Measurements from ENCODE around the gene CHD2. TPM values are rescaled to one million over a fixed set of nuclear protein-coding genes. Genes with fewer than 3 reads are reported as not detected.
A peak's percentile ranks its signal among the peaks of the same experiment; 100 is the strongest.

The CHD2 gene
- total RNA-seq, 1 donor from 2014 or later = 61.2 TPM

- H3K4me3 ChIP-seq = peak overlapping the region in 1 of 2 donors; percentile 2
- no peaks in the 10 kb centered on the region for H3K9me3 ChIP-seq
- peaks cover 17 to 30% of the 10 kb centered on the region in 2 donors for H3K36me3 ChIP-seq
- no peaks in the 10 kb centered on the region for H3K27me3 ChIP-seq
- TF ChIP-seq CTCF (IDR thresholded peaks at IDR 0.05) = no peak
- DNase-seq (ENCODE audit: low spot score in 2 of 2) = no peak
- peak overlapping the region; percentile 27 to 69 for H3K27ac ChIP-seq
- intact Hi-C loops (cut with DNase I) = loop anchor here (10.0 kb wide), 1 partner anchor 92 kb away; no protein-coding TSS in a partner anchor
- H3K4me1 ChIP-seq = peaks cover 6 to 54% of the 10 kb centered on the region in 2 donors
Observed at GRCh38 chr15:92922418-92923002, 22.4 kb downstream of the CHD2 start.

- no peak for DNase-seq (ENCODE audit: low spot score in 2 of 2)
- intact Hi-C loops (cut with DNase I) = loop anchor here (10.0 kb wide), 1 partner anchor 91 kb away; no protein-coding TSS in a partner anchor
- peaks cover 30 to 47% of the 10 kb centered on the region in 2 donors for H3K36me3 ChIP-seq
- no peaks in the 10 kb centered on the region for H3K9me3 ChIP-seq
- no peak overlapping the region for H3K4me3 ChIP-seq
- peaks cover 6 to 42% of the 10 kb centered on the region in 2 donors for H3K4me1 ChIP-seq
- no peaks in the 10 kb centered on the region for H3K27me3 ChIP-seq
- no peak for TF ChIP-seq CTCF (IDR thresholded peaks at IDR 0.05)
- peak overlapping the region; percentile 43 to 62 for H3K27ac ChIP-seq
Observed at GRCh38 chr15:92924216-92924615, 24.1 kb downstream of the CHD2 start.

DNA sequence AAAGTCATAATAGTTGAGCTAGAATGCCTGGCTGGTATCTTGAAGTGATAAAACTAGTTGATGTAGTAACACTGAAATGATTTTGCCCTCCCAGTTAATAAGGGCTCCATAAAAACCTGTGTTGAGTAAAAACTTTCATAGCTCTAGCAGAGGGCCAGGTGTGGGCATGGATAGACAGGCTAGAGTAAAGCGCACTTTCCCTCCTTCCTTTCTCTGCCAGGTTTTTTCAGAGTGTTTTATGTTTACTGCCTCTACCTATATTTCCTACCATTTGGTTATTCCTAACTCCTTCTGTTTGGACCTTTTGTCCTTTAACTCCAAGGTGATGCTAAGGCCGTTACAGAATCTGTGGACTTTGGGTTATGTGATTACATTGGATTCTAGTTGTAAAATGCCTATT, 25.3 kb downstream of the CHD2 start:
- Histone ChIP-seq H3K36me3 (peaks cover 39 to 59% of the 10 kb centered on the region in 2 donors), H3K27ac (no peak overlapping the region), H3K4me1 (peaks cover 6 to 30% of the 10 kb centered on the region in 2 donors)

GRCh38 chr15:92928225-92928750, 28.2 kb downstream of the CHD2 start:
- H3K27me3 ChIP-seq = no peaks in the 10 kb centered on the region
- H3K4me3 ChIP-seq = no peak overlapping the region
- no peak for TF ChIP-seq CTCF (IDR thresholded peaks at IDR 0.05)
- DNase-seq (ENCODE audit: low spot score in 2 of 2) = no peak
- no peak overlapping the region for H3K27ac ChIP-seq
- peaks cover 55 to 75% of the 10 kb centered on the region in 2 donors for H3K36me3 ChIP-seq
- no peaks in the 10 kb centered on the region for H3K9me3 ChIP-seq
- H3K4me1 ChIP-seq = peaks cover 0 to 6% of the 10 kb centered on the region in 2 donors
- intact Hi-C loops (cut with DNase I) = loop anchor here (10.0 kb wide), 1 partner anchor 87 kb away; no protein-coding TSS in a partner anchor

More for the DNA sequence above, 25.3 kb downstream of the CHD2 start:
- TF ChIP-seq CTCF (IDR thresholded peaks at IDR 0.05) = no peak
- Histone ChIP-seq H3K27me3 (no peaks in the 10 kb centered on the region), H3K9me3 (no peaks in the 10 kb centered on the region), H3K4me3 (no peak overlapping the region)
- intact Hi-C loops (cut with DNase I) = loop anchor here (10.0 kb wide), 1 partner anchor 89 kb away; no protein-coding TSS in a partner anchor
- DNase-seq (ENCODE audit: low spot score in 2 of 2) = no peak

- TF ChIP-seq CTCF (IDR thresholded peaks at IDR 0.05) = no peak
- intact Hi-C loops (cut with DNase I) = loop anchor here (10.0 kb wide), 1 partner anchor 86 kb away; no protein-coding TSS in a partner anchor
- H3K4me3 ChIP-seq = no peak overlapping the region
- H3K27me3 ChIP-seq = no peaks in the 10 kb centered on the region
- no peak for DNase-seq (ENCODE audit: low spot score in 2 of 2)
- H3K27ac ChIP-seq = no peak overlapping the region
- no peaks in the 10 kb centered on the region for H3K9me3 ChIP-seq
- peaks cover 0 to 6% of the 10 kb centered on the region in 2 donors for H3K4me1 ChIP-seq
- peaks cover 59 to 81% of the 10 kb centered on the region in 2 donors for H3K36me3 ChIP-seq
Observed at GRCh38 chr15:92929002-92929401, 28.9 kb downstream of the CHD2 start.
